ENCODE results near the gene DOCK3. TPM values are rescaled to one million over a fixed set of nuclear protein-coding genes. Genes with fewer than 3 reads are reported as not detected.

The DOCK3 gene
- polyA plus RNA-seq, 2 of the 4 experiments (the other 2 are of a cell fraction): 0.40 to 0.46 TPM

- H3K27ac ChIP-seq: no peak overlapping the region
- 65% methylated on average over 7 of the region's 8 CpGs for WGBS (ENCODE audit: missing lambda C conversion rate)
- no peak for TF ChIP-seq RARB (CRISPR knock-in tag; IDR thresholded peaks at IDR 0.05)
- TF ChIP-seq JUN (IDR thresholded peaks at IDR 0.05): no peak
- no peak for TF ChIP-seq PBX3 (IDR thresholded peaks at IDR 0.05)
- no peak for TF ChIP-seq FOSL2 (IDR thresholded peaks at IDR 0.05)
- TF ChIP-seq FOSL2 (CRISPR knock-in tag; IDR thresholded peaks at IDR 0.05): no peak
- TF ChIP-seq, protein P1, sequence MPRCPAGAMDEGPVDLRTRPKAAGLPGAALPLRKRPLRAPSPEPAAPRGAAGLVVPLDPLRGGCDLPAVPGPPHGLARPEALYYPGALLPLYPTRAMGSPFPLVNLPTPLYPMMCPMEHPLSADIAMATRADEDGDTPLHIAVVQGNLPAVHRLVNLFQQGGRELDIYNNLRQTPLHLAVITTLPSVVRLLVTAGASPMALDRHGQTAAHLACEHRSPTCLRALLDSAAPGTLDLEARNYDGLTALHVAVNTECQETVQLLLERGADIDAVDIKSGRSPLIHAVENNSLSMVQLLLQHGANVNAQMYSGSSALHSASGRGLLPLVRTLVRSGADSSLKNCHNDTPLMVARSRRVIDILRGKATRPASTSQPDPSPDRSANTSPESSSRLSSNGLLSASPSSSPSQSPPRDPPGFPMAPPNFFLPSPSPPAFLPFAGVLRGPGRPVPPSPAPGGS (IDR thresholded peaks at IDR 0.05): no peak
- TF ChIP-seq RCOR1 (IDR thresholded peaks at IDR 0.05; ENCODE audit: low read depth, low read length): no peak
- H3K4me2 ChIP-seq: no peak overlapping the region
- DNase-seq (ENCODE audit: low read depth in 1 of 2, low spot score in 1 of 2): no peak
- no peaks in the 10 kb centered on the region for H3K4me1 ChIP-seq
- CTCF ChIA-PET: interaction anchor here (0.6 to 1.1 kb wide), 3 partner anchors 17 to 42 kb away, joined by 3 to 5 read pairs (median 3); no protein-coding TSS in a partner anchor
- no peaks in the 10 kb centered on the region for H3K9me3 ChIP-seq
- FAIRE-seq: no peak
- no peak overlapping the region for H3K4me3 ChIP-seq
- POLR2A ChIA-PET: no interaction called here
- ATAC-seq: no peak
These were observed 18.1 kb upstream of the DOCK3 start for GRCh38 chr3:50656417-50657195.

DNA sequence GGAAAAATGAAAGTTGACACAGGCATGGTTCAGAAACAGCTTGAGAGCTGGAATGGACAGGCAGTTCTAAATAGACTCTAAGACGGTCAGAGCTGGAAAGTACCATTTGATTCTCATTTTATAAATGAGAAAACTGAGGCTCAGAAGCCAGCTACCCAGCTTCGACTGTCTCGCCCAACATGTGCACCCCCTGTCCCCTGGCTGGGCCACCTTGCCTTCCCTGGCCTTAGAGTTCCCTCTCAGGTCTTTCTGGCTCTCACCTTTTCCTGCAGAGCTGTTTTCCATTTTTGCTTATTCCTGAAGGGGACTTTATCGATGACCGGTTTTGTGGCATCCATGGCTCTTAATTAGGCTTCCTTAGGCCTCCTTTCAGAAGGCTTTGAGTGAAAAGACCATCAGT lies 17.3 kb upstream of the DOCK3 start:
- CTCF ChIA-PET: interaction anchor here (0.6 to 1.1 kb wide), 3 partner anchors 16 to 43 kb away, joined by 3 to 5 read pairs (median 3); no protein-coding TSS in a partner anchor
- WGBS (ENCODE audit: missing lambda C conversion rate): 92% methylated on average over 5 of the region's 5 CpGs
- ATAC-seq (no peak), DNase-seq (ENCODE audit: low read depth in 1 of 2, low spot score in 1 of 2) (no peak), FAIRE-seq (no peak)
- Histone ChIP-seq H3K27ac (no peak overlapping the region), H3K9me3 (no peaks in the 10 kb centered on the region), H3K4me2 (no peak overlapping the region), H3K4me1 (no peaks in the 10 kb centered on the region), H3K4me3 (no peak overlapping the region)
- TF ChIP-seq E2F6 (IDR thresholded peaks at IDR 0.05; ENCODE audit: borderline replicate concordance, low read depth) (no peak), ESRRA (IDR thresholded peaks at IDR 0.05; ENCODE audit: borderline replicate concordance, low read length) (no peak)
- POLR2A ChIA-PET: no interaction called here

DNA sequence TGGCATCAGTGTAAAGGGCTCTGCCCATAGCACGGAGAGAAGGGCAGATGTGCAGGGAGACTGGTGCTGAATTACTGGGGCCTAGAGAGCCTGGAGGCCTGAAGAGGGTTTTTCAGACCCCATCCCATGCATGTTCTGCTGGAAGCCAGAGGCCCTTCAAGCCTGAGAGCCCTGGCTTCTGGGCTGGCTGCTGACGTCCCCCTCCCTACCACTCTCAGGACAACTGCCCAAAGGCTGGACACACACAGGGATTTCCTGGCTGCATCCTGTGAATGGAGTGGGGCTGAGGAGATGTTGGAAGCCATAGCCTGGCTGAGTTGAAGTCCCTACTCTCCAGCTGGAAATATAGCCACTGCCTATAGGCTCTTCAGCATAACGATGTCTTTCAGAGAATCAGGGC lies 16.9 kb upstream of the DOCK3 start:
- DNase-seq (ENCODE audit: low read depth in 1 of 2, low spot score in 1 of 2) (no peak), ATAC-seq (no peak), FAIRE-seq (no peak)
- peaks cover under 1% of the 10 kb centered on the region; the same call in 2 of the 3 replicates for H3K4me1 ChIP-seq
- ChIA-PET CTCF (no interaction called here), POLR2A (no interaction called here)
- TF ChIP-seq, protein P2, sequence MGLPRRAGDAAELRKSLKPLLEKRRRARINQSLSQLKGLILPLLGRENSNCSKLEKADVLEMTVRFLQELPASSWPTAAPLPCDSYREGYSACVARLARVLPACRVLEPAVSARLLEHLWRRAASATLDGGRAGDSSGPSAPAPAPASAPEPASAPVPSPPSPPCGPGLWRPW (IDR thresholded peaks at IDR 0.05): no peak
- no peak for TF ChIP-seq ZFP36 (IDR thresholded peaks at IDR 0.05; ENCODE audit: borderline replicate concordance, partially characterized antibody)
- no peak for TF ChIP-seq MAZ (IDR thresholded peaks at IDR 0.05; ENCODE audit: borderline replicate concordance, low read depth, low read length)
- no peak for TF ChIP-seq ZSCAN20 (CRISPR knock-in tag; IDR thresholded peaks at IDR 0.05)
- TF ChIP-seq HEYL (CRISPR knock-in tag; IDR thresholded peaks at IDR 0.05): no peak
- no peaks in the 10 kb centered on the region for H3K9me3 ChIP-seq
- H3K27ac ChIP-seq: no peak overlapping the region
- H3K4me2 ChIP-seq: no peak overlapping the region
- WGBS (ENCODE audit: missing lambda C conversion rate): 74% methylated on average over 3 of the region's 3 CpGs
- no peak overlapping the region for H3K4me3 ChIP-seq

DNA sequence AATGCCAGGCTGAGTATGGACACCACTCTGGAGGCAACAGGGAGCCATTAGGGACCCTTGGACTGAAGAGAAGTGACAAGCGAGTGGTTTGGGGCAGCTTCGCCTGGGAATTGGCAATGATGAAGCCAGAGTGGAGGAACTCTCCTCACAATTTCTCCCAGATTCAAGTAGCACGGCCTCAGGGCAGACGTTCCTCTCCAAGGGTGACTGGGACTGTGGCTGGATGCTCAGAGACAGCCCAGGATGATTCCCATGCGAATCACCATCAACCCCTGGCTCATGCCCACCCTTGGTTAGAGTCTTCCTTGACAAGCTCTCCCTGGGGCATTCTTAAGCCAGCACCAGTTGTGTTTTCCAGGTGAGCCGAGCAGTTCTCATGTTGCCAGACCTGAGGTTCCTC lies 16.3 kb upstream of the DOCK3 start:
- FAIRE-seq (no peak), ATAC-seq (no peak), DNase-seq (ENCODE audit: low read depth in 1 of 2, low spot score in 1 of 2) (no peak)
- WGBS (ENCODE audit: missing lambda C conversion rate): 64% methylated on average over 5 of the region's 6 CpGs
- Histone ChIP-seq H3K4me2 (no peak overlapping the region), H3K9me3 (no peaks in the 10 kb centered on the region), H3K27ac (no peak overlapping the region), H3K4me3 (no peak overlapping the region), H3K4me1 (peaks cover 7% of the 10 kb centered on the region; the same call in 2 of the 3 replicates)
- CTCF ChIA-PET: interaction anchor here (1.1 kb wide), 1 partner anchor 9 kb away, joined by 3 read pairs; no protein-coding TSS in a partner anchor
- TF ChIP-seq EHMT2 (IDR thresholded peaks at IDR 0.05; ENCODE audit: low read depth): no peak
- TF ChIP-seq CHD4 (IDR thresholded peaks at IDR 0.05; ENCODE audit: borderline replicate concordance): no peak
- POLR2A ChIA-PET: no interaction called here

Measured in A549 (cell line).